IPS-20b (cell line): Measurements from ENCODE around the gene CCNA2.
A peak's percentile ranks its signal among the peaks of the same experiment; 100 is the strongest.

Experiments used
- H3K27ac ChIP-seq: one replicate; pipeline ENCODE4 v1.5.1; 2013; ENCODE audit warnings: low read length
- H3K27me3 ChIP-seq: 2 replicates; pipeline ENCODE4 v1.6.1; 2013; ENCODE audit warnings: mild to moderate bottlenecking, low read length, inconsistent platforms; ENCODE audit not compliant: insufficient read depth
- H3K36me3 ChIP-seq: 2 replicates; pipeline ENCODE4 v1.6.1; 2013; ENCODE audit warnings: low read depth, mild to moderate bottlenecking, inconsistent platforms, low read length, moderate library complexity; ENCODE audit not compliant: insufficient read depth
- H3K4me1 ChIP-seq: 2 replicates; pipeline ENCODE4 v1.6.1; 2013; ENCODE audit warnings: mild to moderate bottlenecking, control low read depth, inconsistent platforms, low read length, moderate library complexity; ENCODE audit not compliant: insufficient read depth
- H3K4me3 ChIP-seq: 2 replicates; pipeline ENCODE4 v1.5.1; 2013; ENCODE audit warnings: mild to moderate bottlenecking, low read length, inconsistent platforms
- H3K9ac ChIP-seq: 2 replicates; pipeline ENCODE4 v1.6.1; 2013; ENCODE audit warnings: low read depth, mild to moderate bottlenecking, inconsistent platforms, low read length, moderate library complexity
- H3K9me3 ChIP-seq: 2 replicates; pipeline ENCODE4 v1.6.1; 2013; ENCODE audit warnings: mild to moderate bottlenecking, low read depth, low read length, inconsistent platforms; ENCODE audit not compliant: insufficient read depth

The CCNA2 gene

DNA sequence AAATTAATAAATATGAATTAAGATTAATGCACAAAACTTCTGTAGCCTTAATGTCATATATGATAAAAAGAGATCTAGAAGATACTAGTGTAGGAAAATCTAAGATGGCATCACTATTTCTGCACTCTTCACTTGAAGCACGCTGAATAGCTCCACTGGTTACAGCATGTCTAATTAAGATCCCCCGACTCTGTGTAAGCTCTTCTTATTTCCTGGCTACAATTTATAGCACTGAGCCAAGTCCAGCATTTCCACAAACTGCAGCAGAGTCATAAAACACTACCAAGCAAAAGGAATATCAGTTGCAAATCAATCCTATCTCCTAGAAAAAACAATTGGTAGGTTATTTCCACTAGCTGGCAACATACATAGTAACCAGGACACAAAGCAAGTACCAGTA, 1.3 kb upstream of the CCNA2 start:
- H3K27me3 ChIP-seq, result no peaks in the 10 kb centered on the region
- H3K9me3 ChIP-seq, result no peaks in the 10 kb centered on the region
- no peak overlapping the region for H3K4me3 ChIP-seq
- no peak overlapping the region for H3K9ac ChIP-seq
- H3K27ac ChIP-seq, result no peak overlapping the region
- H3K36me3 ChIP-seq, result peaks cover 28% of the 10 kb centered on the region
- peaks cover 7% of the 10 kb centered on the region; the same call in 1 of the 2 replicates for H3K4me1 ChIP-seq

DNA sequence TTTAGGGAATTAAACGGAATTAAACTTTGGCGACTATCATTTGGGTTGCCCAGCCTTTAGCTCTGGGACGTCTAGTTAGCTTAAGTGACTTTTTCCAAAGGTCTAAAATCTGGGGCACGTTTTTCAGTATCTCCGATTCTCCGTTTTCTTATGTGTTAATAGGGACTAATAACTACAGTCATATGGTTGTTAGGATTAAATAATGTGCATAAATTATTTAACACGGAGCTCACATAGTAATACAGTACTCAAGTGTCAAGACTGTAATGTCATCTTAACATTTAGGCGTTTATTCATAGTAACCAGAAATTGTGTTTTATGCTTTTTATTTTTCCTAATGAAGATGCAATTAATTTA, 466 bp upstream of the CCNA2 start:
- peaks cover 36% of the 10 kb centered on the region for H3K36me3 ChIP-seq
- H3K27me3 ChIP-seq, result no peaks in the 10 kb centered on the region
- H3K27ac ChIP-seq, result peak overlapping the region; percentile 23
- H3K4me1 ChIP-seq, result peaks cover 7% of the 10 kb centered on the region; the same call in 1 of the 2 replicates
- H3K4me3 ChIP-seq, result peak overlapping the region; percentile 98
- peak overlapping the region; percentile 82; the same call in 1 of the 2 replicates for H3K9ac ChIP-seq
- H3K9me3 ChIP-seq, result no peaks in the 10 kb centered on the region

- Histone ChIP-seq H3K9ac (peak overlapping the region; percentile 94), H3K4me1 (peaks cover 7% of the 10 kb centered on the region; the same call in 1 of the 2 replicates), H3K36me3 (peaks cover 48% of the 10 kb centered on the region), H3K9me3 (no peaks in the 10 kb centered on the region), H3K4me3 (peak overlapping the region; percentile 98), H3K27ac (peak overlapping the region; percentile 62), H3K27me3 (no peaks in the 10 kb centered on the region)
These were observed 733 bp downstream of the CCNA2 start for GRCh38 chr4:121822796-121823504.

- Histone ChIP-seq H3K27ac (no peak overlapping the region), H3K9me3 (no peaks in the 10 kb centered on the region), H3K36me3 (peaks cover 57% of the 10 kb centered on the region), H3K4me1 (peaks cover 7% of the 10 kb centered on the region; the same call in 1 of the 2 replicates), H3K4me3 (peak overlapping the region; percentile 98), H3K27me3 (no peaks in the 10 kb centered on the region), H3K9ac (peak overlapping the region; percentile 94; the same call in 1 of the 2 replicates)
These were observed 1.6 kb downstream of the CCNA2 start for GRCh38 chr4:121822047-121822446.

DNA sequence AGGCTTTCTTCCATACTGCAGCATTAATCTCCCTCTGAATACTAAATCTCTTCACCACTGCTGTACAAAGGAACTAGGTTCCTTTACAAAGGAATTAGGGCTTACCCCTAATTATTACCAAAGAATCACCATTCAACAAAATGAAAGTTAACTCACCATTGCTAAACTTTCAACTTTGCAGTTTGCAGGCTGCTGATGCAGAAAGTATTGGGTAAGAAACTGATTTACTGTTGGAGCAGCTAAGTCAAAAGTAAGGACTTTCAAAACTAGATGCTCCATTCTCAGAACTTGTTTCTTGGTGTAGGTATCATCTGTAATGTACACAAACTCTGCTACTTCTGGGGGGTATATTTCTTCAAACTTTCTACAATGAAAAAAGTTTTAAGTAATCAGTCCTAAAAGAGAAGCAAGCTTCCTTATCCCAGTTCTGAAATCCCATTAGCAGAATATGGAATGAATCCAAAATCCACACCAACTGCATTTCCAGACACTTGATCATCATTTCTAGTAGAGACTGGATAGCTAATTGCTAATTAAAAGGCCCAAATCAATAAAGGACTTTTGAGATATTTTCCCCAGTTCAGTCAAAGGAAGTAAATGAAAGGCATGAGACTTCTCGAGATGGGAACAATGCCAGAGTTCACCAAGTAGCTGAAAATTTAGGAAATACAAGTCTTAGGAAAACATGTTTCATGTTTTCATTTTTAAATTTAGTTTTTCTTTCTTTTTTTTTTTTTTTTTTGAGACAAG, 4.3 kb downstream of the CCNA2 start:
- no peak overlapping the region for H3K9ac ChIP-seq
- no peak overlapping the region for H3K4me3 ChIP-seq
- no peaks in the 10 kb centered on the region for H3K9me3 ChIP-seq
- no peaks in the 10 kb centered on the region for H3K27me3 ChIP-seq
- H3K27ac ChIP-seq, result no peak overlapping the region
- H3K36me3 ChIP-seq, result peaks cover 81% of the 10 kb centered on the region
- peaks cover 7% of the 10 kb centered on the region; the same call in 1 of the 2 replicates for H3K4me1 ChIP-seq

DNA sequence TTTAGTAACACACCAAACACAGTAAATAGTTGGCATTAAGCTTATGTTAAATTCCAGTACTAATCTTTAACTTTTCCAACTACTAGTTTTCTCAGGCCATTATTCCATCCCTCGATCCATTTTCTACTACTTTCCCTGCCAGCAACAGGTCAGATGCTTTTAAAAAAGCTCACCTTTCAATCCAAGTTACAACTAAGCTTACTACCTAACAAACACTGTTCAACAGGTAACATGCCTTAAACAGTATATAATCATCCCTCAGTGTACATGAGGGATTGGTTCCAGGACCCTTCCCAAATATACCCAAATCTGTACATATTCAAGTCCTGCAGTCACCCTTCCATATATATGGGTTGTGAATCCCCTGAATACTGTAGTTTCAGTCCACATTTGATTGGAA, 5.5 kb downstream of the CCNA2 start:
- Histone ChIP-seq H3K9me3 (no peaks in the 10 kb centered on the region), H3K27me3 (no peaks in the 10 kb centered on the region), H3K36me3 (peaks cover 93% of the 10 kb centered on the region), H3K27ac (no peak overlapping the region), H3K4me3 (no peak overlapping the region), H3K9ac (no peak overlapping the region), H3K4me1 (peaks cover 7% of the 10 kb centered on the region; the same call in 1 of the 2 replicates)

- Histone ChIP-seq H3K27me3 (no peaks in the 10 kb centered on the region), H3K36me3 (peaks cover 98% of the 10 kb centered on the region), H3K27ac (no peak overlapping the region), H3K4me3 (no peak overlapping the region), H3K4me1 (peaks cover 7% of the 10 kb centered on the region; the same call in 1 of the 2 replicates), H3K9me3 (no peaks in the 10 kb centered on the region), H3K9ac (no peak overlapping the region)
These were observed 6.0 kb downstream of the CCNA2 start for GRCh38 chr4:121817701-121818100.

- H3K4me1 ChIP-seq, result peaks cover 2% of the 10 kb centered on the region; the same call in 1 of the 2 replicates
- H3K9me3 ChIP-seq, result no peaks in the 10 kb centered on the region
- no peaks in the 10 kb centered on the region for H3K27me3 ChIP-seq
- H3K36me3 ChIP-seq, result peaks cover 100% of the 10 kb centered on the region
- H3K9ac ChIP-seq, result no peak overlapping the region
- no peak overlapping the region for H3K27ac ChIP-seq
- no peak overlapping the region for H3K4me3 ChIP-seq
These were observed 6.7 kb downstream of the CCNA2 start for GRCh38 chr4:121817006-121817405.

- no peak overlapping the region for H3K4me3 ChIP-seq
- peaks cover 99% of the 10 kb centered on the region for H3K36me3 ChIP-seq
- H3K27ac ChIP-seq, result no peak overlapping the region
- H3K27me3 ChIP-seq, result no peaks in the 10 kb centered on the region
- no peak overlapping the region for H3K9ac ChIP-seq
- no peaks in the 10 kb centered on the region for H3K4me1 ChIP-seq
- no peaks in the 10 kb centered on the region for H3K9me3 ChIP-seq
These were observed 8.9 kb downstream of the CCNA2 start for GRCh38 chr4:121814756-121815155.

DNA sequence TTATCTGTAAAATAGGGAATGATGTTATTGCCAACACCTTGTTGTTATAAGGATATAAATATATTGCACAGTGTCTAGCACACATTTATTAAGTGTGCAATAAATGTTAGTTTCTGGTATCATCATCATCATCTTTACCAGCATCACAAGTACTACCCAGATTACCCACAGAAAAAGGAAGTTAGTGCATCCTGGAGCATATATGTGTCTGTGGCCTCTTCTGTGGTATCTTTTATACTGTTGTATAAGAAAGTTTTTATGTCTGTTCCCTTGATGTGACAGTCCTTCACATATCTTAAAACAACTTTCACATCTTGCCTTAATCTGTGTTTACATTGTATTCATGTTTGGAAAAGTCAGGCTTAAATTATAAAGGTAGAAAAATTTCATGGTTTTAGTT, 12.6 kb downstream of the CCNA2 start:
- peaks cover 99% of the 10 kb centered on the region for H3K36me3 ChIP-seq
- no peaks in the 10 kb centered on the region for H3K9me3 ChIP-seq
- H3K9ac ChIP-seq, result no peak overlapping the region
- H3K27ac ChIP-seq, result no peak overlapping the region
- H3K4me1 ChIP-seq, result no peaks in the 10 kb centered on the region
- H3K4me3 ChIP-seq, result no peak overlapping the region
- no peaks in the 10 kb centered on the region for H3K27me3 ChIP-seq

DNA sequence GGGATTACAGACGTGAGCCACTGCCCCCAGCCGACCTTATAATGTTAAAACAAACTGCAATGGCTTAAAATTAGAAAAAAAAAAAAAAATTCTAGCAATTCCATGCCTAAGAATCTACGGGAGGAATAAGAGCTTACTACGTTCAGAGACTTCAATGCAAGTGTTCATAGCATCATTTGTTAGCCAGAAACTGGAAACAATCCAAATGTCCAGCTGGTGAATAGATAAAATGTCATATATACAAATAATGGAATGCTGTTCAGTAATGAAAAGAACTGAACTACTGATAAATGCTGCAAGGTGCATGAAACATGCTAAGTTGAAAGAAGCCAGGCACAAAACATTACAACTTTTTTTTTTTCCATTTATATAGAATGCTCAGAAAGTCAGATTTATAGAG, 17.3 kb downstream of the CCNA2 start:
- no peak overlapping the region for H3K27ac ChIP-seq
- no peaks in the 10 kb centered on the region for H3K27me3 ChIP-seq
- H3K9ac ChIP-seq, result no peak overlapping the region
- H3K4me3 ChIP-seq, result no peak overlapping the region
- peaks cover 94% of the 10 kb centered on the region for H3K36me3 ChIP-seq
- no peaks in the 10 kb centered on the region for H3K4me1 ChIP-seq
- H3K9me3 ChIP-seq, result no peaks in the 10 kb centered on the region

GRCh38 chr4:121801715-121802075, 22.0 kb downstream of the CCNA2 start:
- peak overlapping the region; percentile 94 for H3K27ac ChIP-seq
- H3K27me3 ChIP-seq, result no peaks in the 10 kb centered on the region
- peaks cover 47% of the 10 kb centered on the region for H3K36me3 ChIP-seq
- peaks cover 2% of the 10 kb centered on the region; the same call in 1 of the 2 replicates for H3K4me1 ChIP-seq
- H3K9me3 ChIP-seq, result no peaks in the 10 kb centered on the region
- H3K4me3 ChIP-seq, result peak overlapping the region; percentile 98
- H3K9ac ChIP-seq, result peak overlapping the region; percentile 100
